Hepatocyte (in vitro differentiated cells): ENCODE data around the gene CLIC4.

ENCODE experiments used
- EZH2 ChIP-seq: fragments of 200-600 bp; sonication (generic); IDR thresholded peaks from 2 replicates; pipeline ENCODE4 v1.6.1; 2016; ENCODE audit warnings: antibody characterized with exemption, mild to moderate bottlenecking, borderline replicate concordance
- TF ChIP-seq, protein P1 (sequence below): fragments of 200-600 bp; sonication (generic); IDR thresholded peaks from 2 replicates; pipeline ENCODE4 v1.5.1; 2016; ENCODE audit warnings: antibody characterized with exemption, mild to moderate bottlenecking; ENCODE audit not compliant: poor library complexity

DNA sequence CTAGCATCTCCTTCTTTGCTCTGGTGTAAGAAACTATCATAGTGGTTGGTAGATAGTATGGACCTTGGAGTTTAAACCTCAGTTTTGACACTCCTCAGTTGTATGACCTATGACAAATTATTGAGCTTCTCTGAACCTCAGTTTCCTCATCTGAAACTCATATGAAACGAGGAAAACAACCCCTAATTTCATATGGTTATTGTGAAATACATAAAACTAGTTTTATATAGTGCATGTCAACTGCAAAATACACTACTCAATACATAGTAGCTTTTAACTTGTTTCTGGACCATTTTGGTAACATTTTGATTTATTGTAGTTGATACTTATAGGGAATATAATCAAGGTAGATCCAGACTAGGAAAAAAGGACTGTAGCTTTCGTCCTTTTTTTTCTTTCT, 32.9 kb downstream of the CLIC4 start:
- TF ChIP-seq, protein P1, sequence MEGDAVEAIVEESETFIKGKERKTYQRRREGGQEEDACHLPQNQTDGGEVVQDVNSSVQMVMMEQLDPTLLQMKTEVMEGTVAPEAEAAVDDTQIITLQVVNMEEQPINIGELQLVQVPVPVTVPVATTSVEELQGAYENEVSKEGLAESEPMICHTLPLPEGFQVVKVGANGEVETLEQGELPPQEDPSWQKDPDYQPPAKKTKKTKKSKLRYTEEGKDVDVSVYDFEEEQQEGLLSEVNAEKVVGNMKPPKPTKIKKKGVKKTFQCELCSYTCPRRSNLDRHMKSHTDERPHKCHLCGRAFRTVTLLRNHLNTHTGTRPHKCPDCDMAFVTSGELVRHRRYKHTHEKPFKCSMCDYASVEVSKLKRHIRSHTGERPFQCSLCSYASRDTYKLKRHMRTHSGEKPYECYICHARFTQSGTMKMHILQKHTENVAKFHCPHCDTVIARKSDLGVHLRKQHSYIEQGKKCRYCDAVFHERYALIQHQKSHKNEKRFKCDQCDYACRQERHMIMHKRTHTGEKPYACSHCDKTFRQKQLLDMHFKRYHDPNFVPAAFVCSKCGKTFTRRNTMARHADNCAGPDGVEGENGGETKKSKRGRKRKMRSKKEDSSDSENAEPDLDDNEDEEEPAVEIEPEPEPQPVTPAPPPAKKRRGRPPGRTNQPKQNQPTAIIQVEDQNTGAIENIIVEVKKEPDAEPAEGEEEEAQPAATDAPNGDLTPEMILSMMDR: no peak
- TF ChIP-seq EZH2: no peak
